ENCODE results near the gene ZBTB42. TPM values are rescaled to one million over a fixed set of nuclear protein-coding genes. Genes with fewer than 3 reads are reported as not detected.
A peak's percentile ranks its signal among the peaks of the same experiment; 100 is the strongest.

ZBTB42 gene
- total and polyA plus RNA-seq, 4 experiments from 2014 or later, result 2.0 to 12.3 (median 6.9) TPM

- Mint-ChIP-seq H3K4me1 (peaks cover 5 to 31% (median 17%) of the 10 kb centered on the region in 4 donors), H3K9me3 (no peaks in the 10 kb centered on the region), H3K27ac (peak overlapping the region in 1 of 7 donors; percentile 6), H3K27me3 (no peaks in the 10 kb centered on the region), H3K36me3 (peaks cover 0 to 4% of the 10 kb centered on the region in 2 donors), H3K4me3 (no peak overlapping the region)
- no peak overlapping the region for H3K4me3 ChIP-seq (ENCODE audit: low read length in 2 of 2)
- ChIA-PET CTCF (ENCODE audit: partially characterized antibody) (no interaction called here), POLR2A (ENCODE audit: partially characterized antibody) (interaction anchor here (0.6 kb wide), 1 partner anchor 59 kb away, joined by 3 read pairs; no protein-coding TSS in a partner anchor)
- H3K36me3 ChIP-seq (ENCODE audit: insufficient read depth, low read length), result peaks cover 6% of the 10 kb centered on the region
- no peaks in the 10 kb centered on the region for H3K9me3 ChIP-seq (ENCODE audit: control insufficient read depth in 1 of 2, low read length in 2 of 2)
- peak in 1 of 5 donors; percentile 16 for DNase-seq
- no peaks in the 10 kb centered on the region for H3K27me3 ChIP-seq (ENCODE audit: insufficient read depth, low read length)
- peaks cover 33% of the 10 kb centered on the region for H3K4me1 ChIP-seq (ENCODE audit: insufficient read depth, low read length)
- no peak overlapping the region for H3K27ac ChIP-seq (ENCODE audit: low read depth, low read length)
- intact Hi-C loops (cut with micrococcal nuclease), result no loop called here
Observed at GRCh38 chr14:104788161-104788818, 12.6 kb upstream of the ZBTB42 start.

GRCh38 chr14:104788873-104789663 lies 11.8 kb upstream of the ZBTB42 start:
- intact Hi-C loops (cut with micrococcal nuclease), result no loop called here
- Mint-ChIP-seq H3K4me3 (no peak overlapping the region), H3K27me3 (no peaks in the 10 kb centered on the region), H3K4me1 (peaks cover 11 to 39% (median 23%) of the 10 kb centered on the region in 4 donors), H3K9me3 (no peaks in the 10 kb centered on the region), H3K36me3 (peaks cover 0 to 4% of the 10 kb centered on the region in 2 donors), H3K27ac (peak overlapping the region in 1 of 7 donors; percentile 50)
- ChIA-PET CTCF (ENCODE audit: partially characterized antibody) (interaction anchor here (0.9 to 3.3 kb wide), 2 partner anchors 20 to 26 kb away, joined by 3 to 9 read pairs; no protein-coding TSS in a partner anchor), POLR2A (ENCODE audit: partially characterized antibody) (no interaction called here)
- no peak overlapping the region for H3K4me3 ChIP-seq (ENCODE audit: low read length in 2 of 2)
- peak in 1 of 5 donors; percentile 27 for DNase-seq
- H3K4me1 ChIP-seq (ENCODE audit: insufficient read depth, low read length), result peaks cover 41% of the 10 kb centered on the region
- H3K27me3 ChIP-seq (ENCODE audit: insufficient read depth, low read length), result no peaks in the 10 kb centered on the region
- no peaks in the 10 kb centered on the region for H3K9me3 ChIP-seq (ENCODE audit: control insufficient read depth in 1 of 2, low read length in 2 of 2)
- H3K27ac ChIP-seq (ENCODE audit: low read depth, low read length), result no peak overlapping the region
- peaks cover 6% of the 10 kb centered on the region for H3K36me3 ChIP-seq (ENCODE audit: insufficient read depth, low read length)

GRCh38 chr14:104789752-104790743 lies 10.9 kb upstream of the ZBTB42 start:
- peaks cover 48% of the 10 kb centered on the region for H3K4me1 ChIP-seq (ENCODE audit: insufficient read depth, low read length)
- DNase-seq, result peak in 1 of 5 donors; percentile 15
- Mint-ChIP-seq H3K27ac (peak overlapping the region in 3 of 7 donors; percentile 37 to 53 (median 50)), H3K36me3 (peaks cover 0 to 4% of the 10 kb centered on the region in 2 donors), H3K9me3 (no peaks in the 10 kb centered on the region), H3K4me3 (no peak overlapping the region), H3K4me1 (peaks cover 14 to 45% (median 29%) of the 10 kb centered on the region in 4 donors), H3K27me3 (no peaks in the 10 kb centered on the region)
- H3K4me3 ChIP-seq (ENCODE audit: low read length in 2 of 2), result no peak overlapping the region
- CTCF ChIA-PET (ENCODE audit: partially characterized antibody), result interaction anchor here (0.9 to 3.3 kb wide), 2 partner anchors 21 to 27 kb away, joined by 3 to 9 read pairs; no protein-coding TSS in a partner anchor
- H3K27ac ChIP-seq (ENCODE audit: low read depth, low read length), result no peak overlapping the region
- no peaks in the 10 kb centered on the region for H3K27me3 ChIP-seq (ENCODE audit: insufficient read depth, low read length)
- no peaks in the 10 kb centered on the region for H3K9me3 ChIP-seq (ENCODE audit: control insufficient read depth in 1 of 2, low read length in 2 of 2)
- POLR2A ChIA-PET (ENCODE audit: partially characterized antibody), result no interaction called here
- H3K36me3 ChIP-seq (ENCODE audit: insufficient read depth, low read length), result peaks cover 6% of the 10 kb centered on the region
- intact Hi-C loops (cut with micrococcal nuclease), result no loop called here

- no peaks in the 10 kb centered on the region for H3K27me3 ChIP-seq (ENCODE audit: insufficient read depth, low read length)
- H3K4me3 Mint-ChIP-seq, result peak overlapping the region in 4 of 8 donors; percentile 25 to 69 (median 39)
- CTCF ChIA-PET (ENCODE audit: partially characterized antibody), result interaction anchor here (1.8 to 3.3 kb wide), 2 partner anchors 23 to 35 kb away, joined by 4 to 9 read pairs; no protein-coding TSS in a partner anchor
- H3K4me3 ChIP-seq (ENCODE audit: low read length in 2 of 2), result no peak overlapping the region
- H3K27me3 Mint-ChIP-seq, result no peaks in the 10 kb centered on the region
- no peak overlapping the region for H3K27ac ChIP-seq (ENCODE audit: low read depth, low read length)
- peaks cover 16 to 51% (median 30%) of the 10 kb centered on the region in 4 donors for H3K4me1 Mint-ChIP-seq
- intact Hi-C loops (cut with micrococcal nuclease), result no loop called here
- H3K9me3 ChIP-seq (ENCODE audit: control insufficient read depth in 1 of 2, low read length in 2 of 2), result no peaks in the 10 kb centered on the region
- peak in 1 of 5 donors; percentile 5 for DNase-seq
- H3K27ac Mint-ChIP-seq, result peak overlapping the region in 3 of 7 donors; percentile 42 to 89 (median 56)
- H3K36me3 ChIP-seq (ENCODE audit: insufficient read depth, low read length), result peaks cover 6% of the 10 kb centered on the region
- POLR2A ChIA-PET (ENCODE audit: partially characterized antibody), result interaction anchor here (2.6 kb wide), 1 partner anchor 9 kb away, joined by 14 read pairs; the partner anchor contains the start of gene ZBTB42
- peaks cover 50% of the 10 kb centered on the region for H3K4me1 ChIP-seq (ENCODE audit: insufficient read depth, low read length)
- peaks cover 0 to 4% of the 10 kb centered on the region in 2 donors for H3K36me3 Mint-ChIP-seq
- H3K9me3 Mint-ChIP-seq, result no peaks in the 10 kb centered on the region
Observed at GRCh38 chr14:104791425-104791824, 9.5 kb upstream of the ZBTB42 start.

GRCh38 chr14:104792101-104792884 lies 8.6 kb upstream of the ZBTB42 start:
- peaks cover 16 to 49% (median 30%) of the 10 kb centered on the region in 4 donors for H3K4me1 Mint-ChIP-seq
- Histone ChIP-seq H3K27ac (ENCODE audit: low read depth, low read length) (no peak overlapping the region), H3K4me1 (ENCODE audit: insufficient read depth, low read length) (peaks cover 50% of the 10 kb centered on the region), H3K9me3 (ENCODE audit: control insufficient read depth in 1 of 2, low read length in 2 of 2) (no peaks in the 10 kb centered on the region), H3K27me3 (ENCODE audit: insufficient read depth, low read length) (no peaks in the 10 kb centered on the region), H3K4me3 (ENCODE audit: low read length in 2 of 2) (no peak overlapping the region), H3K36me3 (ENCODE audit: insufficient read depth, low read length) (peaks cover 6% of the 10 kb centered on the region)
- H3K9me3 Mint-ChIP-seq, result no peaks in the 10 kb centered on the region
- CTCF ChIA-PET (ENCODE audit: partially characterized antibody), result interaction anchor here (1.8 to 3.3 kb wide), 2 partner anchors 24 to 34 kb away, joined by 4 to 9 read pairs; no protein-coding TSS in a partner anchor
- POLR2A ChIA-PET (ENCODE audit: partially characterized antibody), result interaction anchor here (2.6 kb wide), 1 partner anchor 8 kb away, joined by 14 read pairs; the partner anchor contains the start of gene ZBTB42
- no peaks in the 10 kb centered on the region for H3K27me3 Mint-ChIP-seq
- peak overlapping the region in 4 of 7 donors; percentile 36 to 87 (median 76) for H3K27ac Mint-ChIP-seq
- DNase-seq, result peak in 1 of 5 donors; percentile 41
- H3K4me3 Mint-ChIP-seq, result peak overlapping the region in 4 of 8 donors; percentile 8 to 62 (median 32)
- intact Hi-C loops (cut with micrococcal nuclease), result no loop called here
- peaks cover 0 to 4% of the 10 kb centered on the region in 2 donors for H3K36me3 Mint-ChIP-seq
